Testis (tissue), 2 donors: ENCODE results near the gene IL1F10.

ENCODE experiments used
- CTCF ChIP-seq, 3 experiments: fragments of 450-650 bp in 2 of 3; fragments of 200-600 bp in 1 of 3; sonication (generic) in 1 of 3; IDR thresholded peaks; one replicate each; pipeline ENCODE4 v1.5.1; 2016 to 2019; ENCODE audit warnings: antibody characterized with exemption in 3 of 3, mild to moderate bottlenecking in 2 of 3, moderate library complexity in 1 of 3
- POLR2A ChIP-seq: fragments of 450-650 bp; IDR thresholded peaks from one replicate; pipeline ENCODE4 v1.6.1; 2017; ENCODE audit warnings: antibody characterized with exemption, mild to moderate bottlenecking, moderate library complexity

DNA sequence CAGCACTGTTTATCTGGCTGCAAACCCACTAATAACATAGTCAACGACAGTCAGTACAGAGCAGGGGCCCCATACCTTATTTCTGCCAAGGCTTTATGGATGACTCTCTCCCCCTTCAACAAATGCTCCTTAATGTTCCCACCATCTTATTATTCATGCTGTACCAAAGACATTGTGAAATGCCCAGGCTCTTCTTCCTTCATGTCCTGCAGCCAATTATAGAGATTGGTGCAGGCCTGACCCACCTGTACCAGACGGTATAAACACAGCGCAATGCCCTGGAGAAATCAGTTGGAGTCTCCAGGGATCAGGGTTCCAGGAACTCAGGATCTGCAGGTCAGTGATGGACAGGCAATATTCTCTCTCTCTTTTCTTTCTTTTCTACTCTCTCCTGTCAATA lies at the start of gene IL1F10:
- TF ChIP-seq CTCF (IDR thresholded peaks at IDR 0.05) = no peak
- TF ChIP-seq POLR2A = no peak
